Measurements from ENCODE around the gene TMC1. TPM values are rescaled to one million over a fixed set of nuclear protein-coding genes. Genes with fewer than 3 reads are reported as not detected.
A peak's percentile ranks its signal among the peaks of the same experiment; 100 is the strongest.
"Not testable (repeated sequence)": the region's sequence is repeated elsewhere in the genome, so short reads cannot be mapped to it uniquely, and the experiment has no call there.

Gene TMC1
- polyA plus RNA-seq, 3 donors from 2014 or later: not detected

DNA sequence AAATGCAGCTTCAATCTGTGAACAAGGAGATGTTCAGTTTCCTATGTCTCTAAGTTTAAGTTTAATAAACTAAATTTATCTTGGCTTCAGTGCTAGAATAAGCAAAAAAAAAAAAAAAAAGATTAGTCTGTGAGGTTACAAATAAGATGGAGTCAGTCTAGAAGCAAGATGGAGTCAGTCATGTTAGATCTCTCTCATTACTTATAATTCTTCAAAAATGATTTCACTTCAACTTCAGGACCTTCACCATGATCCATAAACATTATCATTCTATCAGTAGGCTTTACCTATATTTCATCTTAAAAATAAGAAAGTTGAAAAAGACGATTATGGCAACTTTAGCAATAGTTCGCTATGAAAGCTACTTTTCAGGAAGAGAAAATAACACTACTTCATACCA is 30.2 kb upstream of the TMC1 start:
- no peaks in the 10 kb centered on the region for H3K36me3 Mint-ChIP-seq
- no peaks in the 10 kb centered on the region for H3K4me1 Mint-ChIP-seq
- no peak overlapping the region for H3K4me3 Mint-ChIP-seq
- no peak overlapping the region for H3K27ac Mint-ChIP-seq
- DNase-seq: no peak
- H3K27me3 Mint-ChIP-seq (ENCODE audit: low read depth in 3 of 3): peaks cover 0 to 6% (median 1%) of the 10 kb centered on the region in 3 donors
- no peaks in the 10 kb centered on the region for H3K9me3 Mint-ChIP-seq

- H3K27ac Mint-ChIP-seq: no peak overlapping the region
- no peaks in the 10 kb centered on the region for H3K9me3 Mint-ChIP-seq
- no peak overlapping the region for H3K4me3 Mint-ChIP-seq
- H3K36me3 Mint-ChIP-seq: no peaks in the 10 kb centered on the region
- peaks cover 0 to 6% (median 6%) of the 10 kb centered on the region in 3 donors for H3K27me3 Mint-ChIP-seq (ENCODE audit: low read depth in 3 of 3)
- no peaks in the 10 kb centered on the region for H3K4me1 Mint-ChIP-seq
- no peak for DNase-seq
These were observed 27.4 kb upstream of the TMC1 start for GRCh38 chr9:72494051-72494450.

- DNase-seq: no peak
- H3K4me1 Mint-ChIP-seq: no peaks in the 10 kb centered on the region
- no peak overlapping the region for H3K27ac Mint-ChIP-seq
- H3K9me3 Mint-ChIP-seq: peaks cover 0 to 3% (median 0%) of the 10 kb centered on the region in 6 donors
- H3K36me3 Mint-ChIP-seq: no peaks in the 10 kb centered on the region
- H3K4me3 Mint-ChIP-seq: no peak overlapping the region
- peaks cover 0 to 8% (median 2%) of the 10 kb centered on the region in 3 donors for H3K27me3 Mint-ChIP-seq (ENCODE audit: low read depth in 3 of 3)
These were observed 23.9 kb upstream of the TMC1 start for GRCh38 chr9:72497447-72498046.

DNA sequence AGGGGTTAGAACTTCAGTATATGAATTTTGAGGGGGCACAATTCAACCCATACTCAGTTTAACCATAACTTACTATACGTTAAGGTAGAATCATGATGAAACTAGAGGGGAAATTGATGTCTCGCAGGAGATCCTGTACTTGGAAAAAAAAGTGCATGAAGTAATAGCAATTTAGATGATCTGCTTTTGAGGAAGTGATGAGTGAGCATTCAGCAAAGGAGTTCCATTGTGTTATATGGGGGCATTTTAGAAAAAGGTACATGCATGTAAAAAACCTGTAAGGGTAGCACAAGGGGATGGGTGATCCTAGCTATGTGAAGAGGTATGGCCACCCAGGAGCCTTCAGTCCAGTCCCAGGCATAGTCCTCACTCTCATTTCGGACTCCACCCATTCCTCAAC is 14.8 kb upstream of the TMC1 start:
- Mint-ChIP-seq H3K9me3 (no peaks in the 10 kb centered on the region), H3K4me3 (no peak overlapping the region), H3K4me1 (no peaks in the 10 kb centered on the region), H3K36me3 (no peaks in the 10 kb centered on the region), H3K27me3 (ENCODE audit: low read depth in 3 of 3) (peaks cover 0 to 1% (median 0%) of the 10 kb centered on the region in 3 donors), H3K27ac (no peak overlapping the region)
- no peak for DNase-seq

DNA sequence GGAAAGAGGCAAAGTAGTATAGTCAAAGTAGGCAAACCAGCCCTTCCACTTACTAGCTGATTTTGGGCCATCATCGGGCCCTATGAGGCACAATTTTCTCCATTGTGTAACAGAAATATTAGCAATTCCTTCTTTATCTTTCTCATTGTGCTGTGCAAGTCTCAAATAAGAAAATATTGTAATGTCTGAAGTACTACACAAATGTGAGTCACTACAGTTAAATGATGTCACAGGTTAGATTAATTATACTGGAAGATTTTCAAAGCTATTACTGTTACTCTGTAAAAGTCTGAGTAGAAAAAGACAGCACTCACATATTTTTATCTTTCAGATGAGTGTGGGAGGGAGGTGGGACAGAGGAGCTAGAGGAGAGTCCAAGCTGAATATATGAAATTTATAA is 12.4 kb upstream of the TMC1 start:
- no peak overlapping the region for H3K4me3 Mint-ChIP-seq
- no peak overlapping the region for H3K27ac Mint-ChIP-seq
- no peak for DNase-seq
- H3K36me3 Mint-ChIP-seq: no peaks in the 10 kb centered on the region
- no peaks in the 10 kb centered on the region for H3K4me1 Mint-ChIP-seq
- no peaks in the 10 kb centered on the region for H3K9me3 Mint-ChIP-seq
- H3K27me3 Mint-ChIP-seq (ENCODE audit: low read depth in 3 of 3): peaks cover 0 to 4% (median 1%) of the 10 kb centered on the region in 3 donors

DNA sequence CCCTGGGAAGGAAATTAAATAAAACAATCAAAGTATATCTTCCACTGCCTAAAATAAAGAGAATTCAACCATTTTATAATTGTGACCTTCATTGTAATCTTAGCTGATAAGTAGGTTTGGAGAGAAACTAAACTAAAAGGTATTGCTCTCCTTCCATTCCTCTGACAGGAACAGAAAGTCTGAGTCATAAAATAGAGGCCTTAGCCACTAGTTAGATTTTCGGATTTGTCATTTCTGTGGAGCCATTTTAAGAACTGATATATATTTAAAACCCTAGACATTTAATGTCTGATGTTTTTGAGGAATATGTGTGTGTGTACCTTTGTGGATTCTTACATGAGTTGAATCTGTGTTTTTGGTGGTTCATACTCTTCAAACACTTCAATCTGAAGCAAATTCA is 11.8 kb upstream of the TMC1 start:
- Mint-ChIP-seq H3K4me1 (no peaks in the 10 kb centered on the region), H3K36me3 (no peaks in the 10 kb centered on the region), H3K4me3 (no peak overlapping the region), H3K9me3 (no peaks in the 10 kb centered on the region), H3K27ac (no peak overlapping the region), H3K27me3 (ENCODE audit: low read depth in 3 of 3) (peaks cover 0 to 5% (median 1%) of the 10 kb centered on the region in 3 donors)
- no peak for DNase-seq

GRCh38 chr9:72521011-72521410 is 397 bp upstream of the TMC1 start:
- H3K4me3 Mint-ChIP-seq; H3K9me3 Mint-ChIP-seq; DNase-seq; H3K4me1 Mint-ChIP-seq; H3K27me3 Mint-ChIP-seq (ENCODE audit: low read depth in 3 of 3); H3K36me3 Mint-ChIP-seq; H3K27ac Mint-ChIP-seq: not testable (repeated sequence)

DNA sequence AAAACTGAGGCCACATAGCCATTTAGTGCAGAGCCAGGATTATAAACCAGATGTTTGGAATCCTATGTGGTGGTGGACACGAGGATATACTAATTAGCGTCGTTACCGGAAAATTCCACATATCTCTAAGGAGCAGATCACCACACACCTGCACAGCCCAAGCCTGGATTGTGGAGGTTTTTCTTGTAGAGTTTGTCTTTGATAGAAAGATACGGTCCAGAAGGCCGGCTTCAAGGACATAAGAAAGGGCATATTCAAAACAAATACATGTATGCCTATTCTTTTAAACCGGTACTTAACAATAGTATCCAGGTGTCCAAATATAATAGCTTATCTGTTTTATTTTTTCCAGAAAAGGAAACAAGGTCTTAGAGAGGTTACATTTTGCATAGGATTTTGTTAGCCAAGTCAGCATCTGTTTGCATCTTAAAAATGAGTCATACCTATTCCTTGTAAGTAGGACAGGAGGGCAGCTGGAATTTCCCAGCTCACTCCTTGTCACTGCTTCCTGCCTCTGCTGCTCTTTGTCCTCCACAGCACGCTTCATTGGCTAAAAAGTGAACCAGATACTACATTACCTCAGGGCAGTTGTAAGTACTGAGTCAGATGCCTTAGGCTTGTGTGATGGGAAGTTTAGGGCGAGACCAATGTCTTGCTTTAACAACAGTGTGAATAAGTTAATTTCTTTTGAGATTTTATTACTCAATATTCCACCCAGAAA is 3.6 kb downstream of the TMC1 start:
- Mint-ChIP-seq H3K27me3 (ENCODE audit: low read depth in 3 of 3) (peaks cover 2 to 5% (median 3%) of the 10 kb centered on the region in 3 donors), H3K9me3 (peaks cover 0 to 1% (median 0%) of the 10 kb centered on the region in 6 donors), H3K36me3 (no peaks in the 10 kb centered on the region), H3K4me1 (peaks cover 9 to 10% of the 10 kb centered on the region in 2 donors), H3K27ac (no peak overlapping the region), H3K4me3 (no peak overlapping the region)
- DNase-seq: no peak

DNA sequence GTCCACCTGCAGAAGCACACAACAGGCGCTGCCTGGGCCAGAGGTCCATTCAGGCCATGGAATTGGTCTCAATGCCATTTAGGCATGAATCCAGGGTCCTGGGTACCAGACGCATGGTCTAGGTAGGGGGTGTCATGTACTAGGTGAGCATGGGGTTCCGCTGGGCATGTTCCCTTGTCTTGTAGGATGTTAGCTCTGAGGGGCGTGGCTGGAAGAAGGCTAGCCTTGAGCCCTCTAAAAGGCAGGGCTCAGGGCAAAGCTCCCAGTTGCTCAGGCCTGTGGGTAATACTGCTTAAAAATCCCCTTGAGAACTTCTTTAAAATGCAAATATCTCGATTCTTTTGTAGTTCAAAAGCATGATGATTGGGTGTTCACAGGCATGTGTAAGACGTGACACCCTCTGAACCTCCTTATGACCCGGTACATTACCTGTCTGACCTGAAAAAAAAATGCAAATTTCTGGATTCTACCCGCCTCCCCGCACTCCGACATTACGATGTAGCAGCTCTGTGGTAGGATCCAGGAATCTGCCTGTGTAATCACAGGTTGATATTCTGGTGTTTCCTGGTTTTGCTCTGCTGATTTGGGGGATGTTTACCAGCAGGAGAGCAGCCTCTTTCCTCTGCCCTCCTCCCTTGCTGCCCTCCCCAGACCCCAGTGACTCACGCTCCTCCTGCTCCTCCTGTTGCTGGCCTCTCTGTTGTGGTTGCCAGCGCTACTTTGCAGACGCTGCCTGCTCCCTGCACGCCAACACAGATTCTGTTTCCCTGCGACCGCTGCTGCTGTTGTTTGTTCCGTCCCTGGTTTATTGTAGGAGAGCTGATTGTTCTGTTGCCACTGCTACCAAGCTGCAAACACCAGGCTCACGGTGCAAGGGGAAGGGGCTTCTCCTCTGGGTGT is 5.7 kb downstream of the TMC1 start:
- peaks cover 2 to 5% (median 3%) of the 10 kb centered on the region in 3 donors for H3K27me3 Mint-ChIP-seq (ENCODE audit: low read depth in 3 of 3)
- peak overlapping the region in 2 of 6 donors; percentile 37 to 59 for H3K27ac Mint-ChIP-seq
- DNase-seq: peak; percentile 3 to 26 (median 13)
- H3K4me3 Mint-ChIP-seq: peak overlapping the region; percentile 12 to 83 (median 55)
- peaks cover 0 to 4% (median 0%) of the 10 kb centered on the region in 6 donors for H3K9me3 Mint-ChIP-seq
- peaks cover 9 to 10% of the 10 kb centered on the region in 2 donors for H3K4me1 Mint-ChIP-seq
- H3K36me3 Mint-ChIP-seq: no peaks in the 10 kb centered on the region

- Mint-ChIP-seq H3K36me3 (no peaks in the 10 kb centered on the region), H3K4me1 (peaks cover 9 to 10% of the 10 kb centered on the region in 2 donors), H3K4me3 (peak overlapping the region; percentile 12 to 83 (median 55)), H3K9me3 (peaks cover 0 to 4% (median 0%) of the 10 kb centered on the region in 6 donors), H3K27me3 (ENCODE audit: low read depth in 3 of 3) (peaks cover 2 to 5% (median 3%) of the 10 kb centered on the region in 3 donors), H3K27ac (peak overlapping the region in 1 of 6 donors; percentile 37)
- no peak for DNase-seq
These were observed 6.4 kb downstream of the TMC1 start for GRCh38 chr9:72527801-72528195.

DNA sequence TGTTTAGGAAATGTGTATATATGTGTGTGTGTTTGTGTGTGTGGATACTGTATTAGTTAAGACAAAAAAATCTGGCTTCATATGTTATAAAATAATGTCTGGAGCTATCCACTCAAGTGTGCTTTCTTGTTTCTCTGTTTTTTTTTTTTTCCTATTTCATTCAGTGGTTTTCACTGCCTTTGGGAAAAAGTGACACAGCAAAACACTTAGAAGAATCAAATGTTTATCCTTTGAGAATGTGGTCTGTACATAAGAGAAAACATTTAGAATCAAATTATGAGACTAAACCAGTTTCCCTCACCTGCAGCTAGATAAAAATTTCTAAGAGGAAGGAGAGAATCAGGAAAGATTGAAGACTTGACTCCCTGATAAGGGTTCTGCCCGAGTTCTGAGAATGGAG is 8.1 kb downstream of the TMC1 start:
- Mint-ChIP-seq H3K4me3 (no peak overlapping the region), H3K27me3 (ENCODE audit: low read depth in 3 of 3) (peaks cover 0 to 5% (median 3%) of the 10 kb centered on the region in 3 donors), H3K4me1 (peaks cover 9 to 10% of the 10 kb centered on the region in 2 donors), H3K36me3 (no peaks in the 10 kb centered on the region), H3K9me3 (peaks cover 0 to 4% (median 0%) of the 10 kb centered on the region in 6 donors), H3K27ac (no peak overlapping the region)
- DNase-seq: no peak

- peaks cover 0 to 4% (median 0%) of the 10 kb centered on the region in 6 donors for H3K9me3 Mint-ChIP-seq
- H3K36me3 Mint-ChIP-seq: no peaks in the 10 kb centered on the region
- no peak overlapping the region for H3K4me3 Mint-ChIP-seq
- H3K27ac Mint-ChIP-seq: no peak overlapping the region
- no peaks in the 10 kb centered on the region for H3K4me1 Mint-ChIP-seq
- DNase-seq: no peak
- H3K27me3 Mint-ChIP-seq (ENCODE audit: low read depth in 3 of 3): peaks cover 0 to 5% (median 2%) of the 10 kb centered on the region in 3 donors
These were observed 11.9 kb downstream of the TMC1 start for GRCh38 chr9:72533322-72533721.

DNA sequence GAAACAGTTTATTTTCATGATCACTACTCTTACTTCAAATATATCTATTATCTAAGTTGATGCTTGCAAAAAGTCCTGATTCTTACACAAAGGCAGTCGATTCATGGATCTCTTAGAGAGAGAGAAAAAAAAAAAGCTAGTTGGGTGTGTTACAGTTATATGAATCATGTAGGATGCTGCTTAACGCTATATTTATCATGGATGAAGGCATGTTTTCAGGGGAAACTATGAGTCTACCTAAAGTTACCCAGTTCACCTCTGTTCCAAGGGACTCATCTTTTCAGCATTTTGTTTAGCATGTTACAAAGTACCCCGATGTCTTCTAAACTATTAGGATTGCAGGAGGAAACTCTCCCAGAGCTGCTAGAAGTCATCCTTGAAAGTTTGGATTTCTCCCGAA is 13.5 kb downstream of the TMC1 start:
- peaks cover 0 to 4% (median 0%) of the 10 kb centered on the region in 6 donors for H3K9me3 Mint-ChIP-seq
- no peaks in the 10 kb centered on the region for H3K4me1 Mint-ChIP-seq
- no peak for DNase-seq
- no peak overlapping the region for H3K27ac Mint-ChIP-seq
- H3K27me3 Mint-ChIP-seq (ENCODE audit: low read depth in 3 of 3): peaks cover 2 to 5% (median 2%) of the 10 kb centered on the region in 3 donors
- no peak overlapping the region for H3K4me3 Mint-ChIP-seq
- no peaks in the 10 kb centered on the region for H3K36me3 Mint-ChIP-seq
